ENCODE results near the gene WDR6. TPM values are rescaled to one million over a fixed set of nuclear protein-coding genes. Genes with fewer than 3 reads are reported as not detected.

Gene WDR6
- total and polyA plus RNA-seq, 10 of the 15 experiments (the other 5 are each of a cell fraction or from before 2014, with no cell fraction given) = 21.3 to 169 (median 107) TPM

- ChIA-PET RAD21 (ENCODE audit: unreplicated experiment) (no interaction called here), CTCF (interaction anchor here (1.1 to 2.0 kb wide), 2 partner anchors 13 to 28 kb away, joined by 3 to 7 read pairs; partner anchors contain the start of genes NDUFAF3 and WDR6), SMC1A (ENCODE audit: uncharacterized antibody, unreplicated experiment) (no interaction called here), POLR2A (no interaction called here)
- no peaks in the 10 kb centered on the region for H4K20me1 ChIP-seq (ENCODE audit: control insufficient read depth, insufficient read depth)
- H3K4me1 ChIP-seq (ENCODE audit: control insufficient read depth, insufficient read depth, low read length) = no peaks in the 10 kb centered on the region
- H3K79me2 ChIP-seq (ENCODE audit: control insufficient read depth, insufficient read depth, low read length) = no peaks in the 10 kb centered on the region
- H3K36me3 ChIP-seq (ENCODE audit: control insufficient read depth in 2 of 2, insufficient read depth in 2 of 2, low read length in 1 of 2) = peaks cover 18 to 32% of the 10 kb centered on the region in 2 experiments
- H3K9ac ChIP-seq (ENCODE audit: control insufficient read depth, insufficient read depth, low read length) = no peak overlapping the region
- H3K9me3 ChIP-seq (replicated peaks; ENCODE audit: control insufficient read depth, insufficient read depth, low read length) = no peaks in the 10 kb centered on the region
- H2AFZ ChIP-seq (ENCODE audit: control insufficient read depth, low read depth, low read length) = no peak overlapping the region
- no peaks in the 10 kb centered on the region for H3K27me3 ChIP-seq (replicated peaks in 1 of 2; ENCODE audit: control insufficient read depth in 2 of 2, insufficient read depth in 2 of 2, low read length in 1 of 2)
- no TSS peak for BruUV-seq (replicated peaks)
- ATAC-seq (no peak), FAIRE-seq (no peak), DNase-seq (ENCODE audit: low read depth, low spot score) (no peak)
- H3K4me3 ChIP-seq = no peak overlapping the region
- no peak overlapping the region for H3K27ac ChIP-seq (ENCODE audit: control insufficient read depth, insufficient read depth)
- no peak overlapping the region for H3K4me2 ChIP-seq (ENCODE audit: control insufficient read depth, insufficient read depth)
- intact Hi-C loops (cut with micrococcal nuclease; ENCODE audit: unreplicated experiment) (no loop called here), in situ Hi-C loops (cut with MboI) (no loop called here)
- TF ChIP-seq MEF2B (IDR thresholded peaks at IDR 0.05; ENCODE audit: partially characterized antibody, poor library complexity, severe bottlenecking) (no peak), MTA2 (IDR thresholded peaks at IDR 0.05; ENCODE audit: low read depth) (no peak)
- WGBS (ENCODE audit: insufficient coverage, insufficient replicate concordance, low lambda C conversion rate, missing lambda C conversion rate) = 100% methylated on average over 3 of the region's 3 CpGs
Observed at GRCh38 chr3:49035281-49035680, 28.1 kb downstream of the WDR6 start.

- RAD21 ChIA-PET (ENCODE audit: unreplicated experiment) = interaction anchor here (0.8 kb wide), 1 partner anchor 64 kb away, joined by 4 read pairs; no protein-coding TSS in a partner anchor
- peaks cover 15 to 24% of the 10 kb centered on the region in 2 experiments for H3K36me3 ChIP-seq (ENCODE audit: control insufficient read depth in 2 of 2, insufficient read depth in 2 of 2, low read length in 1 of 2)
- H3K9me3 ChIP-seq (replicated peaks; ENCODE audit: control insufficient read depth, insufficient read depth, low read length) = no peaks in the 10 kb centered on the region
- SMC1A ChIA-PET (ENCODE audit: uncharacterized antibody, unreplicated experiment) = interaction anchor here (1.0 kb wide), 1 partner anchor 12 kb away, joined by 3 read pairs; no protein-coding TSS in a partner anchor
- H3K27ac ChIP-seq (ENCODE audit: control insufficient read depth, insufficient read depth) = no peak overlapping the region
- FAIRE-seq (no peak), DNase-seq (ENCODE audit: low read depth, low spot score) (no peak), ATAC-seq (no peak)
- no peak overlapping the region for H3K4me3 ChIP-seq
- WGBS (ENCODE audit: insufficient coverage, insufficient replicate concordance, low lambda C conversion rate, missing lambda C conversion rate) = 89% methylated on average over 1 of the region's 1 CpG
- no peak overlapping the region for H2AFZ ChIP-seq (ENCODE audit: control insufficient read depth, low read depth, low read length)
- CTCF ChIA-PET = interaction anchor here (1.0 kb wide), 1 partner anchor 66 kb away, joined by 3 read pairs; no protein-coding TSS in a partner anchor
- no peaks in the 10 kb centered on the region for H4K20me1 ChIP-seq (ENCODE audit: control insufficient read depth, insufficient read depth)
- no peak overlapping the region for H3K9ac ChIP-seq (ENCODE audit: control insufficient read depth, insufficient read depth, low read length)
- in situ Hi-C loops (cut with MboI) (no loop called here), intact Hi-C loops (cut with micrococcal nuclease; ENCODE audit: unreplicated experiment) (no loop called here)
- no peaks in the 10 kb centered on the region for H3K79me2 ChIP-seq (ENCODE audit: control insufficient read depth, insufficient read depth, low read length)
- no peaks in the 10 kb centered on the region for H3K27me3 ChIP-seq (replicated peaks in 1 of 2; ENCODE audit: control insufficient read depth in 2 of 2, insufficient read depth in 2 of 2, low read length in 1 of 2)
- BruUV-seq (replicated peaks) = TSS peak; percentile 61
- H3K4me2 ChIP-seq (ENCODE audit: control insufficient read depth, insufficient read depth) = no peak overlapping the region
- H3K4me1 ChIP-seq (ENCODE audit: control insufficient read depth, insufficient read depth, low read length) = no peaks in the 10 kb centered on the region
- POLR2A ChIA-PET = no interaction called here
- no peak for TF ChIP-seq MAX (IDR thresholded peaks at IDR 0.05; ENCODE audit: low read depth, low read length)
- TF ChIP-seq SPI1 (IDR thresholded peaks at IDR 0.05; ENCODE audit: borderline replicate concordance, insufficient read depth, low read depth, low read length) = peak; percentile 58; the same call in 1 of the 2 replicates
- no peak for TF ChIP-seq NR2C1 (IDR thresholded peaks at IDR 0.05)
- TF ChIP-seq FOS (IDR thresholded peaks at IDR 0.05; ENCODE audit: borderline replicate concordance, extremely low read depth, insufficient read length) = no peak
- no peak for TF ChIP-seq NFIC (IDR thresholded peaks at IDR 0.05; ENCODE audit: low read depth, low read length)
Observed at GRCh38 chr3:49053543-49053942, 46.4 kb downstream of the WDR6 start.
